GM23338 (cell line): ENCODE results near the gene SPNS3.
A peak's percentile ranks its signal among the peaks of the same experiment; 100 is the strongest.

ENCODE experiments used
- CREB1 ChIP-seq: fragments of 250-450 bp; sonication (Bioruptor Pico); IDR thresholded peaks from 2 replicates; pipeline ENCODE4 v1.5.0; 2020; ENCODE audit warnings: low read depth, mild to moderate bottlenecking, moderate library complexity
- CTCF ChIP-seq, 2 experiments: fragments of 200-600 bp in 1 of 2; sonication (generic) in 1 of 2; conservative IDR thresholded peaks; 2 replicates each; pipeline versions ENCODE4 v1.5.1 to v1.6.1; 2016 to 2017; ENCODE audit warnings: antibody characterized with exemption in 2 of 2, low read depth in 2 of 2, mild to moderate bottlenecking in 2 of 2, moderate library complexity in 1 of 2
- EZH2 ChIP-seq: fragments of 200-600 bp; sonication (generic); IDR thresholded peaks from one replicate; pipeline ENCODE4 v1.8.0; 2017; ENCODE audit warnings: antibody characterized with exemption, mild to moderate bottlenecking, low read depth; ENCODE audit not compliant: unreplicated experiment
- EZH2phosphoT487 ChIP-seq: fragments of 200-600 bp; sonication (generic); IDR thresholded peaks from one replicate; pipeline ENCODE4 v1.8.1; 2018; ENCODE audit warnings: antibody characterized with exemption; ENCODE audit not compliant: unreplicated experiment
- JUNB ChIP-seq: IDR thresholded peaks from one replicate; pipeline ENCODE4 v1.6.1; 2016; ENCODE audit warnings: antibody characterized with exemption; ENCODE audit not compliant: unreplicated experiment
- NANOG ChIP-seq: IDR thresholded peaks from 2 replicates; pipeline ENCODE4 v1.6.1; 2016; ENCODE audit warnings: antibody characterized with exemption, borderline replicate concordance
- POLR2AphosphoS5 ChIP-seq: IDR thresholded peaks from 2 replicates; pipeline ENCODE4 v1.6.1; 2016; ENCODE audit warnings: antibody characterized with exemption, low read depth
- REST ChIP-seq: IDR thresholded peaks from one replicate; pipeline ENCODE4 v1.6.1; 2018; ENCODE audit warnings: antibody characterized with exemption; ENCODE audit not compliant: unreplicated experiment
- STAT1 ChIP-seq: IDR thresholded peaks from one replicate; pipeline ENCODE4 v1.6.1; 2016; ENCODE audit warnings: antibody characterized with exemption; ENCODE audit not compliant: unreplicated experiment
- ZNF114 ChIP-seq: fragments of 250-450 bp; sonication (Bioruptor Pico); IDR thresholded peaks from 2 replicates; pipeline ENCODE4 v1.5.0; 2020; ENCODE audit warnings: mild to moderate bottlenecking, moderate library complexity
- ZNF462 ChIP-seq: fragments of 250-450 bp; sonication (Bioruptor Pico); IDR thresholded peaks from 2 replicates; pipeline ENCODE4 v1.5.0; 2020; ENCODE audit warnings: mild to moderate bottlenecking, moderate library complexity

GRCh38 chr17:4502466-4503154 lies 68.9 kb downstream of the SPNS3 start:
- TF ChIP-seq CTCF (conservative IDR thresholded peaks at IDR 0.05; ENCODE audit: low read depth in 2 of 2) (0 out of 4 replicates have a peak, but pooled peaks of 1 of the 2 experiments have one; percentile 17), NANOG (no peak), REST (no peak), CREB1 (no peak), EZH2 (no peak), POLR2AphosphoS5 (no peak), EZH2phosphoT487 (no peak), ZNF462 (no peak), ZNF114 (CRISPR knock-in tag) (no peak), JUNB (no peak), STAT1 (no peak)
